Keratinocyte (primary cell): Measurements from ENCODE around the gene NLRC5. TPM values are rescaled to one million over a fixed set of nuclear protein-coding genes. Genes with fewer than 3 reads are reported as not detected.

Experiments used
- DNase-seq: peaks from one replicate; pipeline ENCODE4 v3.0.0-alpha.2; 2011; ENCODE audit warnings: low read depth, missing footprints, low spot score
- FAIRE-seq: peaks from 2 replicates; lab custom pipeline; 2011; peaks lifted over from hg19 to GRCh38; lab: Jason Lieb, UNC
- H2AFZ ChIP-seq: 2 replicates; pipeline ENCODE4 v1.6.0; 2012; ENCODE audit warnings: low read length, control low read depth, inconsistent platforms; ENCODE audit not compliant: control insufficient read depth
- H3K27ac ChIP-seq: 2 replicates; pipeline ENCODE4 v1.5.1; 2011; ENCODE audit warnings: low read length; ENCODE audit not compliant: control insufficient read depth, insufficient read depth
- H3K27me3 ChIP-seq: 3 replicates; pipeline ENCODE4 v1.6.0; 2011; ENCODE audit warnings: low read length; ENCODE audit not compliant: control insufficient read depth, insufficient read depth; ENCODE audit errors: extremely low read depth
- H3K36me3 ChIP-seq, 2 experiments: 2 replicates in 1 of 2; 3 replicates in 1 of 2; pipeline ENCODE4 v1.5.1; 2011; ENCODE audit warnings: low read length in 2 of 2, mild to moderate bottlenecking in 1 of 2; ENCODE audit not compliant: control insufficient read depth in 2 of 2, insufficient read depth in 2 of 2; ENCODE audit errors: extremely low read depth in 1 of 2
- H3K4me1 ChIP-seq: 3 replicates; pipeline ENCODE4 v1.5.1; 2011; ENCODE audit warnings: low read length; ENCODE audit not compliant: control insufficient read depth, insufficient read depth; ENCODE audit errors: extremely low read depth
- H3K4me2 ChIP-seq: 3 replicates; pipeline ENCODE4 v1.6.0; 2011; ENCODE audit warnings: low read depth, low read length; ENCODE audit not compliant: control insufficient read depth, insufficient read depth; ENCODE audit errors: extremely low read depth
- H3K4me3 ChIP-seq, 3 experiments: fragments of 200-600 bp in 1 of 3; sonication (generic) in 1 of 3; 2 replicates in 2 of 3; 3 replicates in 1 of 3; pipeline ENCODE4 v1.5.1; 2011 to 2016; ENCODE audit warnings: low read length in 3 of 3, mild to moderate bottlenecking in 3 of 3, control low read depth in 2 of 3, inconsistent platforms in 1 of 3, low read depth in 1 of 3, mixed read lengths in 1 of 3, mixed run types in 1 of 3, moderate library complexity in 1 of 3; ENCODE audit not compliant: control insufficient read depth in 2 of 3, insufficient read depth in 2 of 3; ENCODE audit errors: extremely low read depth in 1 of 3
- H3K79me2 ChIP-seq: 2 replicates; pipeline ENCODE4 v1.6.0; 2012; ENCODE audit warnings: low read length; ENCODE audit not compliant: control insufficient read depth, insufficient read depth
- H3K9ac ChIP-seq: 3 replicates; pipeline ENCODE4 v1.6.0; 2011; ENCODE audit warnings: low read length; ENCODE audit not compliant: control insufficient read depth, insufficient read depth; ENCODE audit errors: extremely low read depth
- H3K9me1 ChIP-seq: 3 replicates; pipeline ENCODE4 v1.6.0; 2011; ENCODE audit warnings: low read length; ENCODE audit not compliant: control insufficient read depth, insufficient read depth; ENCODE audit errors: extremely low read depth
- H3K9me3 ChIP-seq: 2 replicates; pipeline ENCODE4 v1.5.1; 2012; ENCODE audit warnings: low read depth, low read length; ENCODE audit not compliant: control insufficient read depth
- H4K20me1 ChIP-seq: 3 replicates; pipeline ENCODE4 v1.6.0; 2011; ENCODE audit warnings: low read length; ENCODE audit not compliant: control insufficient read depth, insufficient read depth; ENCODE audit errors: extremely low read depth
- CTCF ChIP-seq, 3 experiments: IDR thresholded peaks in 1 of 3; conservative IDR thresholded peaks in 1 of 3; optimal IDR thresholded peaks in 1 of 3; 2 replicates in 2 of 3; 3 replicates in 1 of 3; pipeline versions ENCODE3 to v1.5.1; 2011; ENCODE audit warnings: low read length in 3 of 3, mild to moderate bottlenecking in 3 of 3, moderate library complexity in 2 of 3, control low read depth in 1 of 3, inconsistent platforms in 1 of 3; ENCODE audit not compliant: insufficient read depth in 2 of 3; ENCODE audit errors: extremely low read depth in 1 of 3
- EZH2 ChIP-seq: IDR thresholded peaks from one replicate; pipeline ENCODE4 v1.6.1; 2012; ENCODE audit warnings: inconsistent platforms, mild to moderate bottlenecking, low read length, moderate library complexity
- dilution Hi-C: fragments of 300-500 bp; cut with MboI; formaldehyde crosslinking; loops from one replicate; pipeline ENCODE4 v1.7.0; 2020; ENCODE audit warnings: low sequenced_read_pairs; ENCODE audit not compliant: extremely low pct_ligation_motif_present
- polyA plus RNA-seq, 5 experiments: library from polyadenylated mRNA; depleted of rRNA in 3 of 5; stranded (reverse) in 3 of 5; stranded (forward) in 1 of 5; unstranded in 1 of 5; fragments of >200 nt; gene quantifications; 1 replicate in 1 of 5; 2 replicates in 3 of 5; 3 replicates in 1 of 5; pipeline versions ENCODE4 v1.2.1 to v1.2.3, GENCODE V29; 2011 to 2012; ENCODE audit warnings: missing spikeins in 2 of 5, low read depth in 1 of 5, low replicate concordance in 1 of 5

NLRC5 gene
- polyA plus RNA-seq, 1 donor (not counting 4 experiments of a cell fraction or from before 2014, with no cell fraction given) = 7.8 TPM

GRCh38 chr16:57023541-57024249, 34.3 kb downstream of the NLRC5 start:
- no peak overlapping the region for H3K4me3 ChIP-seq
- H2AFZ ChIP-seq = no peak overlapping the region
- no peak overlapping the region for H3K27ac ChIP-seq
- dilution Hi-C loops = no loop called here
- no peak for DNase-seq
- H3K9ac ChIP-seq = no peak overlapping the region
- no peaks in the 10 kb centered on the region for H3K79me2 ChIP-seq
- H3K9me1 ChIP-seq = no peaks in the 10 kb centered on the region
- TF ChIP-seq CTCF (optimal IDR thresholded peaks at IDR 0.05 in 1 of 3, IDR thresholded peaks at IDR 0.05 in 1 of 3, conservative IDR thresholded peaks at IDR 0.05 in 1 of 3; ENCODE audit: extremely low read depth in 1 of 3, insufficient read depth in 2 of 3, low read length in 3 of 3) (no peak), EZH2 (no peak)
- no peaks in the 10 kb centered on the region for H3K27me3 ChIP-seq
- FAIRE-seq = no peak
- peaks cover 0 to 2% of the 10 kb centered on the region in 2 experiments for H3K36me3 ChIP-seq
- H3K4me1 ChIP-seq = peaks cover 12% of the 10 kb centered on the region
- H3K9me3 ChIP-seq = no peaks in the 10 kb centered on the region
- no peaks in the 10 kb centered on the region for H4K20me1 ChIP-seq
- no peak overlapping the region for H3K4me2 ChIP-seq

GRCh38 chr16:57024894-57025680, 35.7 kb downstream of the NLRC5 start:
- no peak overlapping the region for H3K27ac ChIP-seq
- no peak overlapping the region for H3K4me2 ChIP-seq
- no peak overlapping the region for H3K9ac ChIP-seq
- dilution Hi-C loops = no loop called here
- no peaks in the 10 kb centered on the region for H3K79me2 ChIP-seq
- H2AFZ ChIP-seq = no peak overlapping the region
- FAIRE-seq (no peak), DNase-seq (no peak)
- no peaks in the 10 kb centered on the region for H3K27me3 ChIP-seq
- TF ChIP-seq EZH2 (no peak), CTCF (optimal IDR thresholded peaks at IDR 0.05 in 1 of 3, IDR thresholded peaks at IDR 0.05 in 1 of 3, conservative IDR thresholded peaks at IDR 0.05 in 1 of 3; ENCODE audit: extremely low read depth in 1 of 3, insufficient read depth in 2 of 3, low read length in 3 of 3) (no peak)
- peaks cover 0 to 2% of the 10 kb centered on the region in 2 experiments for H3K36me3 ChIP-seq
- H3K9me3 ChIP-seq = no peaks in the 10 kb centered on the region
- H4K20me1 ChIP-seq = no peaks in the 10 kb centered on the region
- no peaks in the 10 kb centered on the region for H3K9me1 ChIP-seq
- H3K4me3 ChIP-seq = no peak overlapping the region
- peaks cover 24% of the 10 kb centered on the region for H3K4me1 ChIP-seq
